Bronchial epithelial cell (primary cell): ENCODE data around the gene BTG4. TPM values are rescaled to one million over a fixed set of nuclear protein-coding genes. Genes with fewer than 3 reads are reported as not detected.

ENCODE experiments used
- DNase-seq: peaks from one replicate; pipeline ENCODE4 v3.0.0-alpha.2; 2010; ENCODE audit warnings: low read depth
- FAIRE-seq: peaks from 2 replicates; lab custom pipeline; 2011; peaks lifted over from hg19 to GRCh38; lab: Jason Lieb, UNC
- H3K27me3 ChIP-seq: 2 replicates; pipeline ENCODE4 v1.5.1; 2011; ENCODE audit warnings: low read length; ENCODE audit not compliant: control insufficient read depth, insufficient read depth
- H3K36me3 ChIP-seq: 2 replicates; pipeline ENCODE4 v1.5.1; 2011; ENCODE audit warnings: low read length; ENCODE audit not compliant: control insufficient read depth, insufficient read depth
- H3K4me3 ChIP-seq: 2 replicates; pipeline ENCODE4 v1.5.1; 2011; ENCODE audit warnings: mild to moderate bottlenecking, low read depth, low read length, control low read depth
- total RNA-seq: library from RNA; depleted of rRNA; stranded (reverse); fragments of >200 nt; gene quantifications from 2 replicates; pipeline ENCODE4 v1.2.1, GENCODE V29; 2014
- TF ChIP-seq, protein P1 (sequence below): IDR thresholded peaks from 2 replicates; pipeline ENCODE4 v1.5.1; 2011; ENCODE audit warnings: mild to moderate bottlenecking, moderate library complexity, low read length, control low read depth, inconsistent platforms; ENCODE audit not compliant: insufficient read depth, severe bottlenecking

Gene BTG4
- total RNA-seq, 1 donor from 2014 or later = 0.26 TPM

DNA sequence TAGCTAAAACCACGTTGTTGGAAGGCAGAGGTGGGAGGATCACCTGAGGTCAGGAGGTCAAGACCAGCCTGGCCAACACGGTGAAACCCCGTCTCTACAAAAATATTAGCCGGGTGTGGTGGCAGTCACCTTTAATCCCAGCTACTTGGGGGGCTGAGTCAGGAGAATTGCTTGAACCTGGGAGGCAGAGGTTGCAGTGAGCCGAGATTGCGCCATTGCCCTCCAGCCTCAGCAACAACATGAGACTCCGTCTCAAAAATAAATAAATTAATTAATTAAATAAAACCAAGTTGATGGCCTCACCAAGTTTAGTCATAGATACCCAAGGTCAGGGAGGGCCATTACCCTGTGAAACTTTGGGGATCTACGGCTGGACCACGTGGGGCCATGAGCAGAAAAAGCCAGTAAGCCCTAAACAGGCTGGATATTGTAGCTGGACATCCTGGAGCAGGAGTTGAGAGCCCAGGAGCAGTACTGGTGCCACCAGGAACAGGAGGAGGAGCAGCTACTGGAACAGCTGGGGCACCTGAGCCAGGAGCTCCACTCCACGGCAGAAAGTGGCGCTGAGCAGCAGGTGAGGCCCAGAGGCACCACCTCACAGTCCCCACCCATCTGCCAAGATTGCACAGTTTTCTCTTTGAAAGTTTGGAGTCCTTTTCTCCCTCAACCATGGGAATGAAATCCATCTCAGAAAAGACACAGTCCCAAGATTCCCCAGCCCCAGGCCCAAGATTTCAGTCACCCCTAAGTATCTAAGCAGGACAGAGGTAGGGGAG is 50.5 kb downstream of the BTG4 start:
- H3K4me3 ChIP-seq = no peak overlapping the region
- DNase-seq (no peak), FAIRE-seq (no peak)
- no peaks in the 10 kb centered on the region for H3K36me3 ChIP-seq
- H3K27me3 ChIP-seq = no peaks in the 10 kb centered on the region
- TF ChIP-seq, protein P1, sequence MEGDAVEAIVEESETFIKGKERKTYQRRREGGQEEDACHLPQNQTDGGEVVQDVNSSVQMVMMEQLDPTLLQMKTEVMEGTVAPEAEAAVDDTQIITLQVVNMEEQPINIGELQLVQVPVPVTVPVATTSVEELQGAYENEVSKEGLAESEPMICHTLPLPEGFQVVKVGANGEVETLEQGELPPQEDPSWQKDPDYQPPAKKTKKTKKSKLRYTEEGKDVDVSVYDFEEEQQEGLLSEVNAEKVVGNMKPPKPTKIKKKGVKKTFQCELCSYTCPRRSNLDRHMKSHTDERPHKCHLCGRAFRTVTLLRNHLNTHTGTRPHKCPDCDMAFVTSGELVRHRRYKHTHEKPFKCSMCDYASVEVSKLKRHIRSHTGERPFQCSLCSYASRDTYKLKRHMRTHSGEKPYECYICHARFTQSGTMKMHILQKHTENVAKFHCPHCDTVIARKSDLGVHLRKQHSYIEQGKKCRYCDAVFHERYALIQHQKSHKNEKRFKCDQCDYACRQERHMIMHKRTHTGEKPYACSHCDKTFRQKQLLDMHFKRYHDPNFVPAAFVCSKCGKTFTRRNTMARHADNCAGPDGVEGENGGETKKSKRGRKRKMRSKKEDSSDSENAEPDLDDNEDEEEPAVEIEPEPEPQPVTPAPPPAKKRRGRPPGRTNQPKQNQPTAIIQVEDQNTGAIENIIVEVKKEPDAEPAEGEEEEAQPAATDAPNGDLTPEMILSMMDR = no peak

DNA sequence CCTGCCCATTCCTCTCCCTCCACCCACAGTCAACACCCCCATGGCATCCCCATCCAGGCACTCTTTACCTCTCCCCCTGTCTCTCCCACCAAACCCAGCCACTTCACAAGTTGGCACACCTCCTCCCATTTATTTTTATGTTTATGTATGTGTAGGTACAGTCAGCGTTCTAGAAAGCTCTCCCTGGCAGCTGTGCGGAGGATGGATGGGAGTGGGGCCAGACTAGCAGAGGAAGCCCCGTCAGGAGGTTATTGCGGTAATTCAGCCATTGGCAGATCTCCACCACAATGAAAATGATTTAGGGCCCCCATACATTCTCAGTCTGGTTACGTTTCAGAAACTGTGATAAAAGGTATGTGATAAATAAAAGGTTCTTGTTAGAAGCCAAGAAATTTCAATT is 51.3 kb downstream of the BTG4 start:
- TF ChIP-seq, protein P1 = no peak
- Histone ChIP-seq H3K4me3 (no peak overlapping the region), H3K27me3 (no peaks in the 10 kb centered on the region), H3K36me3 (no peaks in the 10 kb centered on the region)
- DNase-seq (no peak), FAIRE-seq (no peak)

GRCh38 chr11:111460340-111460739 is 51.8 kb downstream of the BTG4 start:
- H3K36me3 ChIP-seq = no peaks in the 10 kb centered on the region
- FAIRE-seq = no peak
- TF ChIP-seq, protein P1 = no peak
- H3K4me3 ChIP-seq = no peak overlapping the region
- H3K27me3 ChIP-seq = no peaks in the 10 kb centered on the region
- DNase-seq = no peak

DNA sequence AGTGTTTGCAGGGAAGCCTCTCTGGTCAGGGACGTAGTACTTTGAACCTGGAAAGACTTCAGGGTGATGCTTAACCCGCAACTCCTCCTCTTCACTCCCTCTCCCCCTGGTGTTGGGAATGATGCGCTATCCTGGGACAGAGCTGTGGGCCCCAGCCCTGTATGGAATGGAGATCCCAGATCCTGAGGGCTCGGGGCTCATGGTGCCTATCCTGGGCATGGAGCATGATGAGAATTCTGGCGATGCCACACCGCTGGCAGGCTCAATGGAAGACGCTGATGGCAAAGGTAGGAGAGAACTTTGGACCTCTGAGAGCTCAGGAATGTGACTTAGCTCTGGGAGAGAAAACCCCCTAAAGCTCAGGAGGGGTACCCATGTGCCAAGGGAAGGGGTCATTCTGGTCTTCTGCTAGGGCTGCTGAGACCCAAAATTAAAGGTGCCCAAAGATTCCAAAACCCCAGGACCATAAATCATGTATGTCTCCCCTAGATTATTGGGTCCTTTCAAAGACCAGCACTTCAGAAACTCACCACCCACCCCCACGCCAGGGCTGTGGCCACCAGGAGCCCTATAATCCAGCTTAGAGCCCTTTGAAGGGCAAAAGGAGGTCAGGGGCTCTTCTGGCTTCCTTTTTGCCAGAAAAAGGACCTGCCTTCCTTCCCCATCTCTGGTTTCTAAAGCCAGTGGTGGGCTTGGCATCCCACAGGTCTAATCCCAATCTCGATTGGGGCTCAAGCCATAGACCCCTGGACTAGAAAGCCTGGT is 52.5 kb downstream of the BTG4 start:
- FAIRE-seq (no peak), DNase-seq (no peak)
- TF ChIP-seq, protein P1 = no peak

DNA sequence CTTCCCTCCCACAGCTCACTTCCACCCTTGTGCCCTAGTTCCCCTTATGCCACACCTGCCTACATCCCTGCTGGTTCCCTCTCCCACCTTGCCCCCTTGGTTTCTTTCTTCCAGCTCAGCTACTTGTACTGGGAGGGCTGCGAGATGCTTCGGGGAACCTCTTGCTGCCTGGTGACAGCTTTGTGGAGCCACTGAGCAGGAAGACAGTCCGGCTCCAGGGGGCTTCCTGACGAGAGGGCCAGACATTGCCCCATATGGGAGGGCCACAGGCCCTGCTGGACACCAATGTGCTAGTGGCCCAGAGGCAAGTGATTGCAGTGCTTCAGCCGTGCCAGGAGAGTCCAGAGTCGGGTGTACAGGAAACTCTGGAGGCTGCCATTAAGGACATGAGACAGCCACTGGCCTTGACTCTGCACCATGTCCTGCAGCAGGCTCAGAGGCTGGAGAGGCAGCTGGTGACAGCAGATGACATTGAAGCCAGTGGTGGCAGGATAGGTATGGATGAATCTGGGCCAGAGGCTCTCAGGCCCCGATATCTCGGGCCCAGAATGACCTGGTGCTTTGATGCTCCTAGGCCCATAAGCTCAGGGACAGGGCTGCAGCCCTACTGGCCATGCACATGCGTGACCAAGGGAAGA is 54.3 kb downstream of the BTG4 start:
- FAIRE-seq = no peak
- no peak for DNase-seq
- Histone ChIP-seq H3K4me3 (no peak overlapping the region), H3K36me3 (no peaks in the 10 kb centered on the region), H3K27me3 (no peaks in the 10 kb centered on the region)
- TF ChIP-seq, protein P1 = no peak

More for the DNA sequence above, 52.5 kb downstream of the BTG4 start:
- H3K36me3 ChIP-seq = no peaks in the 10 kb centered on the region
- no peak overlapping the region for H3K4me3 ChIP-seq
- H3K27me3 ChIP-seq = no peaks in the 10 kb centered on the region
